Colonic mucosa (tissue), 4 donors: ENCODE results near the gene PSMF1. TPM values are rescaled to one million over a fixed set of nuclear protein-coding genes. Genes with fewer than 3 reads are reported as not detected.

Source experiments
- DNase-seq: peaks from one replicate; pipeline ENCODE4 v3.0.0-alpha.2; 2020
- H3K27ac ChIP-seq: fragments of 200-600 bp; one replicate; pipeline ENCODE4 v1.8.0; 2021
- H3K27me3 ChIP-seq: fragments of 200-600 bp; one replicate; pipeline ENCODE4 v1.8.0; 2021
- H3K36me3 ChIP-seq: fragments of 200-600 bp; one replicate; pipeline ENCODE4 v1.8.0; 2021
- H3K4me1 ChIP-seq: fragments of 200-600 bp; one replicate; pipeline ENCODE4 v1.8.0; 2021; ENCODE audit warnings: mild to moderate bottlenecking
- H3K4me3 ChIP-seq: fragments of 200-600 bp; one replicate; pipeline ENCODE4 v1.8.0; 2021
- H3K9ac ChIP-seq, 2 donors: one replicate each; pipeline ENCODE4 v1.7.0; 2013; ENCODE audit warnings: control low read depth in 2 of 2, low read depth in 2 of 2, low read length in 2 of 2
- H3K9me3 ChIP-seq: fragments of 200-600 bp; one replicate; pipeline ENCODE4 v1.8.0; 2021
- CTCF ChIP-seq: fragments of 200-600 bp; IDR thresholded peaks from one replicate; pipeline ENCODE4 v1.8.0; 2022; ENCODE audit warnings: antibody characterized with exemption, mild to moderate bottlenecking
- intact Hi-C: fragments of 100-400 bp; cut with DNase I; formaldehyde crosslinking; loops from one replicate; pipeline ENCODE4 v1.14.1; 2022
- total RNA-seq, 2 donors: library from RNA; stranded (reverse); fragmentation: NEBNext Ultra II Directional in 1 of 2; extraction: Animal tissue kit (Norgen Biotek cat#: 25700) in 1 of 2; gene quantifications; one replicate each; pipeline ENCODE4 v1.2.1, GENCODE V29; 2021
- donor health status: healthy.
- donor health status: DM: no; HTN: no; CAD: no.
- donor health status: DM: no; HTN: no; CAD: no.

Gene PSMF1
- total RNA-seq, 2 donors from 2014 or later: 138 to 163 TPM

GRCh38 chr20:1199964-1200363 is 81.6 kb downstream of the PSMF1 start:
- no peak overlapping the region for H3K9ac ChIP-seq
- no peak overlapping the region for H3K27ac ChIP-seq
- no peaks in the 10 kb centered on the region for H3K9me3 ChIP-seq
- intact Hi-C loops: no loop called here
- no peak overlapping the region for H3K4me3 ChIP-seq
- no peak for TF ChIP-seq CTCF
- no peaks in the 10 kb centered on the region for H3K4me1 ChIP-seq
- no peaks in the 10 kb centered on the region for H3K27me3 ChIP-seq
- no peaks in the 10 kb centered on the region for H3K36me3 ChIP-seq
- no peak for DNase-seq

- no peaks in the 10 kb centered on the region for H3K9me3 ChIP-seq
- no peak within 1 kb of the TSS for H3K4me3 ChIP-seq
- DNase-seq: no peak
- TF ChIP-seq CTCF: no peak
- H3K27ac ChIP-seq: no peak within 1 kb of the TSS
- no peaks in the 10 kb centered on the region for H3K36me3 ChIP-seq
- no peaks in the 10 kb centered on the region for H3K27me3 ChIP-seq
- intact Hi-C loops: no loop called here
- no peak within 1 kb of the TSS for H3K9ac ChIP-seq
- H3K4me1 ChIP-seq: no peaks in the 10 kb centered on the region
These were observed 84.5 kb downstream of the PSMF1 start, which contains the start of gene C20orf202 for GRCh38 chr20:1202762-1203504. C20orf202 (plus strand) TSS chr20:1203454; CDS start chr20:1203586, 132 bp downstream.

- no peak overlapping the region for H3K27ac ChIP-seq
- no peak for TF ChIP-seq CTCF
- no peaks in the 10 kb centered on the region for H3K4me1 ChIP-seq
- H3K36me3 ChIP-seq: no peaks in the 10 kb centered on the region
- intact Hi-C loops: no loop called here
- H3K9me3 ChIP-seq: no peaks in the 10 kb centered on the region
- no peak overlapping the region for H3K9ac ChIP-seq
- no peak overlapping the region for H3K4me3 ChIP-seq
- DNase-seq: peak; percentile 38
- no peaks in the 10 kb centered on the region for H3K27me3 ChIP-seq
These were observed 85.2 kb downstream of the PSMF1 start for GRCh38 chr20:1203630-1204029.

- intact Hi-C loops: no loop called here
- no peaks in the 10 kb centered on the region for H3K36me3 ChIP-seq
- no peak for TF ChIP-seq CTCF
- H3K4me3 ChIP-seq: no peak overlapping the region
- H3K27me3 ChIP-seq: no peaks in the 10 kb centered on the region
- H3K9me3 ChIP-seq: no peaks in the 10 kb centered on the region
- DNase-seq: no peak
- H3K27ac ChIP-seq: no peak overlapping the region
- H3K4me1 ChIP-seq: no peaks in the 10 kb centered on the region
- H3K9ac ChIP-seq: no peak overlapping the region
These were observed 85.7 kb downstream of the PSMF1 start for GRCh38 chr20:1204113-1204512.

GRCh38 chr20:1204576-1204975 is 86.2 kb downstream of the PSMF1 start:
- Histone ChIP-seq H3K4me1 (no peaks in the 10 kb centered on the region), H3K9me3 (no peaks in the 10 kb centered on the region), H3K36me3 (no peaks in the 10 kb centered on the region), H3K4me3 (no peak overlapping the region), H3K27me3 (no peaks in the 10 kb centered on the region), H3K9ac (no peak overlapping the region), H3K27ac (no peak overlapping the region)
- no peak for TF ChIP-seq CTCF
- no peak for DNase-seq
- intact Hi-C loops: no loop called here
